Kidney (tissue), 14 donors: ENCODE data around the gene ITGBL1. TPM values are rescaled to one million over a fixed set of nuclear protein-coding genes. Genes with fewer than 3 reads are reported as not detected.

Experiments used
- DNase-seq, 5 donors: peaks; one replicate each; pipeline ENCODE4 v3.0.0-alpha.2; 2013 to 2020
- FAIRE-seq: peaks from 2 replicates; lab custom pipeline; 2012; peaks lifted over from hg19 to GRCh38; lab: Jason Lieb, UNC
- H3K27ac ChIP-seq, 2 donors: one replicate each; pipeline ENCODE4 v1.7.0; 2013; ENCODE audit warnings: low read depth in 2 of 2, low read length in 2 of 2, inconsistent platforms in 1 of 2
- H3K27me3 ChIP-seq: one replicate; pipeline ENCODE4 v1.7.1; 2013; ENCODE audit warnings: low read length, inconsistent platforms; ENCODE audit not compliant: control insufficient read depth, insufficient read depth
- H3K36me3 ChIP-seq, 3 donors: one replicate each; pipeline versions ENCODE4 v1.7.0 to v1.7.1; 2013; ENCODE audit warnings: low read length in 3 of 3, control low read depth in 1 of 3, inconsistent platforms in 1 of 3; ENCODE audit not compliant: insufficient read depth in 3 of 3, control insufficient read depth in 2 of 3
- H3K4me1 ChIP-seq, 3 donors: one replicate each; pipeline versions ENCODE4 v1.7.0 to v1.7.1; 2013; ENCODE audit warnings: low read length in 3 of 3, inconsistent platforms in 1 of 3, low read depth in 1 of 3; ENCODE audit not compliant: control insufficient read depth in 2 of 3, insufficient read depth in 2 of 3
- H3K4me3 ChIP-seq, 3 donors: one replicate each; pipeline versions ENCODE4 v1.7.0 to v1.8.1; 2013; ENCODE audit warnings: low read length in 3 of 3, control low read depth in 1 of 3, inconsistent platforms in 1 of 3
- H3K9ac ChIP-seq, 3 donors: one replicate each; pipeline versions ENCODE4 v1.7.0 to v1.7.1; 2013; ENCODE audit warnings: low read length in 3 of 3, control low read depth in 1 of 3, inconsistent platforms in 1 of 3
- H3K9me3 ChIP-seq, 3 donors: one replicate each; pipeline versions ENCODE4 v1.7.0 to v1.7.1; 2013; ENCODE audit warnings: low read length in 3 of 3, control low read depth in 1 of 3, inconsistent platforms in 1 of 3; ENCODE audit not compliant: control insufficient read depth in 2 of 3, insufficient read depth in 1 of 3
- intact Hi-C: fragments of 100-400 bp; cut with DNase I; formaldehyde crosslinking; loops from one replicate; pipeline ENCODE4 v1.11.1; 2022
- polyA plus RNA-seq: library from polyadenylated mRNA; stranded (reverse); fragments of 350-450 nt; fragmentation: Illumina TruSeq; extraction: RNeasy Lipid Tissue Mini Kit (QIAGEN cat#74804); gene quantifications from one replicate; pipeline ENCODE4 v1.2.3, GENCODE V29; 2014; ENCODE audit warnings: low read depth, low replicate concordance; ENCODE audit not compliant: insufficient read depth
- total RNA-seq: library from RNA; stranded (reverse); fragmentation: NEBNext Ultra II Directional; extraction: Animal tissue kit (Norgen Biotek cat#: 25700); gene quantifications from one replicate; pipeline ENCODE4 v1.2.1, GENCODE V29; 2021
- TF ChIP-seq, protein P1 (sequence below): IDR thresholded peaks from 3 replicates; pipeline ENCODE4 v1.5.1; 2012; ENCODE audit warnings: mild to moderate bottlenecking, moderate library complexity, borderline replicate concordance; ENCODE audit not compliant: insufficient read depth; ENCODE audit errors: extremely low read depth
- donor health status: control.
- donor health status: control.
- donor health status: control.
- donor health status: control.
- donor health status: control.
- donor health status: DM: yes; HTN: yes; CAD: no.
- donor health status: Normal renal cell carcinoma (clear cell type).

ITGBL1 gene
- total and polyA plus RNA-seq, 2 donors from 2014 or later = 1.4 to 7.7 TPM

DNA sequence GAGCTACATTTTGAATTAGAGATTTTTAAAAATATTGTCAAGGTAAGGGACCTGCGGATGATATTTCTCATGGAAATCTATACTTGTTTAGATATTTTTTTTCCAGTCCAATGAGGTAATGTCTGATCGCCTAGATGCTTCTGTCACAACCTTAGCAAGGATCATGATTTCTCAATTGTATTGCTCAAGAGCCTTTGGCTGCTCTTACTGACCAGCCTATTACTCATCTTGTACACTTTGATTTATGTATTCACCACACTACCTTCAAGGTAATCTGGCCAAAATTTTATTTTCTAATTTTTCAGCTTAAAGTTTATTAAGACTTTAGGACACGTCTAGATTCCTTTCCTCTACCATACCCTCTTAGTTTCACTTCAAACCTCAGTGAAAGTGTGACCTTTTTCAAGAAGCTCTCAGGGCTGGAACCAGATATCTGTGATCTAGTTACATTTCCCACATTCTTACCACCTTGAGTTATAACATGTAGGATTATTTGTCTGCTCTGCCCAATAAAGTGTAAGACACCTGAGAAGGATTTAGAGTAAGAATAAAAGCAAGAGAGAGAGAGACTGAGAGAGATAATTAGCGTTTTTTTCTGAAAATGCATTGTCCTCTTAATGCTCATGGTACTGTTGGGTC lies 197.1 kb downstream of the ITGBL1 start:
- TF ChIP-seq, protein P1, sequence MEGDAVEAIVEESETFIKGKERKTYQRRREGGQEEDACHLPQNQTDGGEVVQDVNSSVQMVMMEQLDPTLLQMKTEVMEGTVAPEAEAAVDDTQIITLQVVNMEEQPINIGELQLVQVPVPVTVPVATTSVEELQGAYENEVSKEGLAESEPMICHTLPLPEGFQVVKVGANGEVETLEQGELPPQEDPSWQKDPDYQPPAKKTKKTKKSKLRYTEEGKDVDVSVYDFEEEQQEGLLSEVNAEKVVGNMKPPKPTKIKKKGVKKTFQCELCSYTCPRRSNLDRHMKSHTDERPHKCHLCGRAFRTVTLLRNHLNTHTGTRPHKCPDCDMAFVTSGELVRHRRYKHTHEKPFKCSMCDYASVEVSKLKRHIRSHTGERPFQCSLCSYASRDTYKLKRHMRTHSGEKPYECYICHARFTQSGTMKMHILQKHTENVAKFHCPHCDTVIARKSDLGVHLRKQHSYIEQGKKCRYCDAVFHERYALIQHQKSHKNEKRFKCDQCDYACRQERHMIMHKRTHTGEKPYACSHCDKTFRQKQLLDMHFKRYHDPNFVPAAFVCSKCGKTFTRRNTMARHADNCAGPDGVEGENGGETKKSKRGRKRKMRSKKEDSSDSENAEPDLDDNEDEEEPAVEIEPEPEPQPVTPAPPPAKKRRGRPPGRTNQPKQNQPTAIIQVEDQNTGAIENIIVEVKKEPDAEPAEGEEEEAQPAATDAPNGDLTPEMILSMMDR = no peak
- Histone ChIP-seq H3K27ac (no peak overlapping the region), H3K27me3 (no peaks in the 10 kb centered on the region), H3K36me3 (no peaks in the 10 kb centered on the region), H3K9ac (no peak overlapping the region), H3K9me3 (no peaks in the 10 kb centered on the region), H3K4me3 (no peak overlapping the region), H3K4me1 (no peaks in the 10 kb centered on the region)
- FAIRE-seq (no peak), DNase-seq (peak in 2 of 5 donors; percentile 76 to 81)
- intact Hi-C loops = no loop called here

DNA sequence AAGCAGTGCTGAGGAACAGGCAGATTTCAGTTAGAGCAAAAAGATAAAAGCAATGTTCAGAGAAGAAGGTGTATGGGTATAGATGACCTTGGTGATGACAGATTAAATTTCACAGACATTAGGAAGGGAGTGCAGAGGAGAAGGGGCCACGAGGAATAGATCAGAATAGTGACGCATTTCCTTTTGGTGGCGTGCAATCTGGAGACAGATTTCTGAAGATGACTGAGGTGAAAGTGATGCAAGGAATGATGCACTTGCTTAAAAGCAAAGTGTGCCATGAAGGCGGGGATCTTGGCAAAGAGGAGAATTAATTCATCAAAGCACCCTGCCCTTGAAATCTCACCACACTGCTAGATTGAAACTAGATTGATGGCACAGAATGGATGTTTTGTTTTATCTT lies 202.4 kb downstream of the ITGBL1 start:
- H3K9me3 ChIP-seq = no peaks in the 10 kb centered on the region
- H3K27me3 ChIP-seq = no peaks in the 10 kb centered on the region
- DNase-seq = no peak
- no peak overlapping the region for H3K9ac ChIP-seq
- no peak overlapping the region for H3K27ac ChIP-seq
- no peak for FAIRE-seq
- no peaks in the 10 kb centered on the region for H3K4me1 ChIP-seq
- no peak overlapping the region for H3K4me3 ChIP-seq
- TF ChIP-seq, protein P1 = no peak
- no peaks in the 10 kb centered on the region for H3K36me3 ChIP-seq
- intact Hi-C loops = no loop called here

DNA sequence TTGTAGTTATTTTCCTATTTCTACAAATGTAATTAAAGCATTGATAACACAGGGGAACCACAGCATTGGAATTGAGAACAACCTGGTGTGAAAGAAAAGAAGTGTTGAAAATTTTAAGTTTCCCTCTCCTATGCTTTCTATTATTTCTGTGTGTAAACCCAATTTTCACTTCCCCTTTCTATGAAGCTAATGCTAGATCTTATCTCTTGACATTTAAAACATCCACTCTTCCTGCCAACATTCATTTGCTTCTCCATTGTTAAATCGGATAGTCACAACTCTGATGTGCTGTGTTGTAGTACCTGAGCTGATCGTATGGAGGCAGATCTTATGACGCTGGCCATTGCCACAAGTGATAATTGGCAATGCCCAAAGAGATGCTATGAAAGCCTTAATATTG lies 203.0 kb downstream of the ITGBL1 start:
- H3K36me3 ChIP-seq = no peaks in the 10 kb centered on the region
- no peaks in the 10 kb centered on the region for H3K4me1 ChIP-seq
- no peak for DNase-seq
- intact Hi-C loops = no loop called here
- no peak for FAIRE-seq
- no peaks in the 10 kb centered on the region for H3K9me3 ChIP-seq
- no peak overlapping the region for H3K9ac ChIP-seq
- H3K27ac ChIP-seq = no peak overlapping the region
- TF ChIP-seq, protein P1 = no peak
- no peaks in the 10 kb centered on the region for H3K27me3 ChIP-seq
- no peak overlapping the region for H3K4me3 ChIP-seq

DNA sequence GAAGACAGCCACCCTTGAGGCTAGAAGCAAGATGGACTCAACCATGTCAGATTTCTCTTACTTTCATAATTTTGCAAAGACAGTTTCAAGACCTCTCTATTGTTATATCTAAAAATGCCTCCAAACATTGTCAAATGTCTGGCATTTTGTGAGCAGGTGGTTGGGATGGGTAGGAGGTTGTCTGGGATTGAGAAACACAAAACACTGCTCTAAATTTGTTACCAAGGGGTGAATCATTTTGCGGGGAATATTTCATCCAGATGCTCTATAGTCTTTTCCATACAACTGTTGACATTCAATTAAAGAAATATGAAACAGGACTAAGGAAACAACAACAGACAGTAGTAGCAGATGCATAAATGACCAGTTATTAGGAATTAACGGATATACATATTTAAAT lies 208.2 kb downstream of the ITGBL1 start:
- no peak for FAIRE-seq

More for the DNA sequence above, 208.2 kb downstream of the ITGBL1 start:
- no peak for DNase-seq
- TF ChIP-seq, protein P1 = no peak
- no peaks in the 10 kb centered on the region for H3K36me3 ChIP-seq
- H3K9me3 ChIP-seq = no peaks in the 10 kb centered on the region
- no peak overlapping the region for H3K4me3 ChIP-seq
- intact Hi-C loops = no loop called here
- no peaks in the 10 kb centered on the region for H3K27me3 ChIP-seq
- no peak overlapping the region for H3K9ac ChIP-seq
- H3K4me1 ChIP-seq = no peaks in the 10 kb centered on the region
- H3K27ac ChIP-seq = no peak overlapping the region
